ENCODE results near the gene SLC38A8.

DNA sequence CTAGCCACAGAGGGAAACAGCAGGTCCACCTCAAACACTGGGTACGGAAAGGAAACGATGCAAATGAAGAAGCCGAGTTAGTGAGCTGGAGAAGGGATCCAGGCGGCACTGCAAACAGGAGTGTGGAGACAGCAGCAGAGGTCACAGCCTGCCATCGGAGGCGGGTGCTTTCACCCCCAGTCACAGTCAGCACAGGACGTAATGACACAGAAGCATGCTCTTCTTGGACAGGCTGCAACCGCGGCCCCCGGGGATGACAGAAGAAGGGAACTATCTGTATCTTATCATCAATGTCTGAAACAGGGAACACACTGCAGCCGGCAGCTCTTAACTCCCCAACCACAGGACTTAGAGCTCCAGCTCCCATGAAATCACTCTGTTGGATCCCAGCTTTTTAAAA is 16.1 kb upstream of the SLC38A8 start:
- no peak for TF ChIP-seq ZNF384 (IDR thresholded peaks at IDR 0.05)
- TF ChIP-seq, protein P1, sequence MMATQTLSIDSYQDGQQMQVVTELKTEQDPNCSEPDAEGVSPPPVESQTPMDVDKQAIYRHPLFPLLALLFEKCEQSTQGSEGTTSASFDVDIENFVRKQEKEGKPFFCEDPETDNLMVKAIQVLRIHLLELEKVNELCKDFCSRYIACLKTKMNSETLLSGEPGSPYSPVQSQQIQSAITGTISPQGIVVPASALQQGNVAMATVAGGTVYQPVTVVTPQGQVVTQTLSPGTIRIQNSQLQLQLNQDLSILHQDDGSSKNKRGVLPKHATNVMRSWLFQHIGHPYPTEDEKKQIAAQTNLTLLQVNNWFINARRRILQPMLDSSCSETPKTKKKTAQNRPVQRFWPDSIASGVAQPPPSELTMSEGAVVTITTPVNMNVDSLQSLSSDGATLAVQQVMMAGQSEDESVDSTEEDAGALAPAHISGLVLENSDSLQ (IDR thresholded peaks at IDR 0.05), result no peak
- no peak for TF ChIP-seq SUZ12 (IDR thresholded peaks at IDR 0.05)
- TF ChIP-seq ELF4 (IDR thresholded peaks at IDR 0.05), result no peak
